ENCODE data around the gene EPS15. TPM values are rescaled to one million over a fixed set of nuclear protein-coding genes. Genes with fewer than 3 reads are reported as not detected.

The EPS15 gene
- total and polyA plus RNA-seq, 9 of the 15 experiments (the other 6 are each of a cell fraction or from before 2014, with no cell fraction given), result 23.1 to 69.0 (median 41.7) TPM

DNA sequence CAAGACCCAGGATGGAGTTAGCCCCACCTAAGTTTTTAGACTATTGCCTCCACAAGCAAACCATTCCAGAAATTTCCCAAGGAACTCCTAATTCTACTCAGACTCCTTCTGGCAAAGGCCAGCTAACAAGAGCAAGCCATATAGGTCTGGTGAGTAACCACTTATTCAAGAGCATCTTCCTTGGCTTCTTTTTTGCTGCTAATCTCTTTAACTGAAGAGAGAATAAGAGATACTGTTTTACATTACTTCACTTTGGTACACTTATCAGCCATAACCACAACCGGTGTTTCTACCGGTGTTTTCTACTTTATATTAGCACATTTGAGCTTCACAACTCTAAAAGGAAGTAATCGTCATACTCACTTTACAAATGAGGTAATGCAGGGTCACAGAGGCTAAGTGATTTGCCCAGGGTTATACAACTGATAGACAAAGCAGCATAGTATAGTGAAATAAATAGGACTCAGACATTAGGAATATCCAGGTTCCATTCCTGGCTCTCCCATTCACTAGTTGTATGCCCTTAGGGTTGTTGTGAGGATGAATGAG, 1.7 kb upstream of the EPS15 start (continued):
- no peak for TF ChIP-seq ZNF707 (CRISPR knock-in tag; conservative IDR thresholded peaks at IDR 0.05)
- no peak for TF ChIP-seq RAD21 (CRISPR knock-in tag; conservative IDR thresholded peaks at IDR 0.05 in 1 of 2, IDR thresholded peaks at IDR 0.05 in 1 of 2)
- TF ChIP-seq KAT2B (IDR thresholded peaks at IDR 0.05; ENCODE audit: low read depth, low read length), result no peak
- TF ChIP-seq TRIM24 (IDR thresholded peaks at IDR 0.05), result peak; percentile 12 to 30; a peak in 1 of 4 replicates
- no peak for TF ChIP-seq MTA2 (IDR thresholded peaks at IDR 0.05; ENCODE audit: low read depth)
- TF ChIP-seq NCOR1 (IDR thresholded peaks at IDR 0.05), result peak; percentile 11
- peak; percentile 49; the same call in 1 of the 2 replicates for TF ChIP-seq TEAD4 (IDR thresholded peaks at IDR 0.05; ENCODE audit: low read length)
- no peak for TF ChIP-seq TEAD4 (CRISPR knock-in tag; IDR thresholded peaks at IDR 0.05; ENCODE audit: borderline replicate concordance)
- TF ChIP-seq CBFA2T3 (IDR thresholded peaks at IDR 0.05), result peak; percentile 70
- TF ChIP-seq, protein P1, sequence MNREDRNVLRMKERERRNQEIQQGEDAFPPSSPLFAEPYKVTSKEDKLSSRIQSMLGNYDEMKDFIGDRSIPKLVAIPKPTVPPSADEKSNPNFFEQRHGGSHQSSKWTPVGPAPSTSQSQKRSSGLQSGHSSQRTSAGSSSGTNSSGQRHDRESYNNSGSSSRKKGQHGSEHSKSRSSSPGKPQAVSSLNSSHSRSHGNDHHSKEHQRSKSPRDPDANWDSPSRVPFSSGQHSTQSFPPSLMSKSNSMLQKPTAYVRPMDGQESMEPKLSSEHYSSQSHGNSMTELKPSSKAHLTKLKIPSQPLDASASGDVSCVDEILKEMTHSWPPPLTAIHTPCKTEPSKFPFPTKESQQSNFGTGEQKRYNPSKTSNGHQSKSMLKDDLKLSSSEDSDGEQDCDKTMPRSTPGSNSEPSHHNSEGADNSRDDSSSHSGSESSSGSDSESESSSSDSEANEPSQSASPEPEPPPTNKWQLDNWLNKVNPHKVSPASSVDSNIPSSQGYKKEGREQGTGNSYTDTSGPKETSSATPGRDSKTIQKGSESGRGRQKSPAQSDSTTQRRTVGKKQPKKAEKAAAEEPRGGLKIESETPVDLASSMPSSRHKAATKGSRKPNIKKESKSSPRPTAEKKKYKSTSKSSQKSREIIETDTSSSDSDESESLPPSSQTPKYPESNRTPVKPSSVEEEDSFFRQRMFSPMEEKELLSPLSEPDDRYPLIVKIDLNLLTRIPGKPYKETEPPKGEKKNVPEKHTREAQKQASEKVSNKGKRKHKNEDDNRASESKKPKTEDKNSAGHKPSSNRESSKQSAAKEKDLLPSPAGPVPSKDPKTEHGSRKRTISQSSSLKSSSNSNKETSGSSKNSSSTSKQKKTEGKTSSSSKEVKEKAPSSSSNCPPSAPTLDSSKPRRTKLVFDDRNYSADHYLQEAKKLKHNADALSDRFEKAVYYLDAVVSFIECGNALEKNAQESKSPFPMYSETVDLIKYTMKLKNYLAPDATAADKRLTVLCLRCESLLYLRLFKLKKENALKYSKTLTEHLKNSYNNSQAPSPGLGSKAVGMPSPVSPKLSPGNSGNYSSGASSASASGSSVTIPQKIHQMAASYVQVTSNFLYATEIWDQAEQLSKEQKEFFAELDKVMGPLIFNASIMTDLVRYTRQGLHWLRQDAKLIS (CRISPR knock-in tag; IDR thresholded peaks at IDR 0.05), result peak; percentile 23; the same call in 1 of the 2 replicates
- TF ChIP-seq ZNF583 (CRISPR knock-in tag; IDR thresholded peaks at IDR 0.05), result no peak
- TF ChIP-seq, protein P2, sequence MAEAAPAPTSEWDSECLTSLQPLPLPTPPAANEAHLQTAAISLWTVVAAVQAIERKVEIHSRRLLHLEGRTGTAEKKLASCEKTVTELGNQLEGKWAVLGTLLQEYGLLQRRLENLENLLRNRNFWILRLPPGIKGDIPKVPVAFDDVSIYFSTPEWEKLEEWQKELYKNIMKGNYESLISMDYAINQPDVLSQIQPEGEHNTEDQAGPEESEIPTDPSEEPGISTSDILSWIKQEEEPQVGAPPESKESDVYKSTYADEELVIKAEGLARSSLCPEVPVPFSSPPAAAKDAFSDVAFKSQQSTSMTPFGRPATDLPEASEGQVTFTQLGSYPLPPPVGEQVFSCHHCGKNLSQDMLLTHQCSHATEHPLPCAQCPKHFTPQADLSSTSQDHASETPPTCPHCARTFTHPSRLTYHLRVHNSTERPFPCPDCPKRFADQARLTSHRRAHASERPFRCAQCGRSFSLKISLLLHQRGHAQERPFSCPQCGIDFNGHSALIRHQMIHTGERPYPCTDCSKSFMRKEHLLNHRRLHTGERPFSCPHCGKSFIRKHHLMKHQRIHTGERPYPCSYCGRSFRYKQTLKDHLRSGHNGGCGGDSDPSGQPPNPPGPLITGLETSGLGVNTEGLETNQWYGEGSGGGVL (CRISPR knock-in tag; IDR thresholded peaks at IDR 0.05), result no peak
- TF ChIP-seq STAG1 (CRISPR knock-in tag; IDR thresholded peaks at IDR 0.05; ENCODE audit: borderline replicate concordance), result no peak
- TF ChIP-seq RBM22 (IDR thresholded peaks at IDR 0.05; ENCODE audit: low read depth, low read length, poor library complexity, severe bottlenecking), result no peak
- TF ChIP-seq, protein P3, sequence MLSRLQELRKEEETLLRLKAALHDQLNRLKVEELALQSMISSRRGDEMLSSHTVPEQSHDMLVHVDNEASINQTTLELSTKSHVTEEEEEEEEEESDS (CRISPR knock-in tag; IDR thresholded peaks at IDR 0.05), result no peak
- TF ChIP-seq, protein P4, sequence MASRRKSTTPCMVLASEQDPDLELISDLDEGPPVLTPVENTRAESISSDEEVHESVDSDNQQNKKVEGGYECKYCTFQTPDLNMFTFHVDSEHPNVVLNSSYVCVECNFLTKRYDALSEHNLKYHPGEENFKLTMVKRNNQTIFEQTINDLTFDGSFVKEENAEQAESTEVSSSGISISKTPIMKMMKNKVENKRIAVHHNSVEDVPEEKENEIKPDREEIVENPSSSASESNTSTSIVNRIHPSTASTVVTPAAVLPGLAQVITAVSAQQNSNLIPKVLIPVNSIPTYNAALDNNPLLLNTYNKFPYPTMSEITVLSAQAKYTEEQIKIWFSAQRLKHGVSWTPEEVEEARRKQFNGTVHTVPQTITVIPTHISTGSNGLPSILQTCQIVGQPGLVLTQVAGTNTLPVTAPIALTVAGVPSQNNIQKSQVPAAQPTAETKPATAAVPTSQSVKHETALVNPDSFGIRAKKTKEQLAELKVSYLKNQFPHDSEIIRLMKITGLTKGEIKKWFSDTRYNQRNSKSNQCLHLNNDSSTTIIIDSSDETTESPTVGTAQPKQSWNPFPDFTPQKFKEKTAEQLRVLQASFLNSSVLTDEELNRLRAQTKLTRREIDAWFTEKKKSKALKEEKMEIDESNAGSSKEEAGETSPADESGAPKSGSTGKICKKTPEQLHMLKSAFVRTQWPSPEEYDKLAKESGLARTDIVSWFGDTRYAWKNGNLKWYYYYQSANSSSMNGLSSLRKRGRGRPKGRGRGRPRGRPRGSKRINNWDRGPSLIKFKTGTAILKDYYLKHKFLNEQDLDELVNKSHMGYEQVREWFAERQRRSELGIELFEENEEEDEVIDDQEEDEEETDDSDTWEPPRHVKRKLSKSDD (conservative IDR thresholded peaks at IDR 0.05; ENCODE audit: low read length), result no peak

Data from K562 (cell line).